Body of pancreas (tissue), 4 donors: Measurements from ENCODE around the gene FAM193B.

ENCODE experiments used
- POLR2A ChIP-seq, 3 donors: fragments of 450-650 bp; IDR thresholded peaks; one replicate each; pipeline ENCODE4 v1.6.1; 2016; ENCODE audit warnings: antibody characterized with exemption in 3 of 3, mild to moderate bottlenecking in 2 of 3
- TF ChIP-seq, protein P1 (sequence below), 7 experiments: fragments of 450-650 bp in 4 of 7; fragments of 200-600 bp in 3 of 7; sonication (generic) in 3 of 7; IDR thresholded peaks; one replicate each; pipeline ENCODE4 v1.5.1; 2016 to 2019; ENCODE audit warnings: antibody characterized with exemption in 7 of 7

DNA sequence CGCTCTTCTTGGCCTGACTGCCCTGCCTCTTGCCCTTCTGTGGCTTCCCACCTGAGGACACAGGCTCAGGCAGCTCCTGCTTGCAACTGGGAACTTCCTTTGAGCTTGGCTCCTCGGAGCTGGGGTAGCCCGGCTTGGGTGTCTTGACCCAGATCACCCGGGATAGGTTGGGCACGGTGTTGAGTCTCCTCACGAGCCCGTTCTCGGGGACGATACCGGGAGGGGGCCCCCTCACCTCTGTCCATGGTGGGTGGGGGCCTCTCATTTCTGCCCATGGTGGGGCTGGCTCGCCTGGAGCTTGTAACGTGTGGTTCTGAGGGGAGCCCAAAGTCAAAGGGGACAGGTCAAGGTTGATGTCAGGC, 29.8 kb downstream of the FAM193B start:
- TF ChIP-seq, protein P1, sequence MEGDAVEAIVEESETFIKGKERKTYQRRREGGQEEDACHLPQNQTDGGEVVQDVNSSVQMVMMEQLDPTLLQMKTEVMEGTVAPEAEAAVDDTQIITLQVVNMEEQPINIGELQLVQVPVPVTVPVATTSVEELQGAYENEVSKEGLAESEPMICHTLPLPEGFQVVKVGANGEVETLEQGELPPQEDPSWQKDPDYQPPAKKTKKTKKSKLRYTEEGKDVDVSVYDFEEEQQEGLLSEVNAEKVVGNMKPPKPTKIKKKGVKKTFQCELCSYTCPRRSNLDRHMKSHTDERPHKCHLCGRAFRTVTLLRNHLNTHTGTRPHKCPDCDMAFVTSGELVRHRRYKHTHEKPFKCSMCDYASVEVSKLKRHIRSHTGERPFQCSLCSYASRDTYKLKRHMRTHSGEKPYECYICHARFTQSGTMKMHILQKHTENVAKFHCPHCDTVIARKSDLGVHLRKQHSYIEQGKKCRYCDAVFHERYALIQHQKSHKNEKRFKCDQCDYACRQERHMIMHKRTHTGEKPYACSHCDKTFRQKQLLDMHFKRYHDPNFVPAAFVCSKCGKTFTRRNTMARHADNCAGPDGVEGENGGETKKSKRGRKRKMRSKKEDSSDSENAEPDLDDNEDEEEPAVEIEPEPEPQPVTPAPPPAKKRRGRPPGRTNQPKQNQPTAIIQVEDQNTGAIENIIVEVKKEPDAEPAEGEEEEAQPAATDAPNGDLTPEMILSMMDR (IDR thresholded peaks at IDR 0.05), result no peak
- TF ChIP-seq POLR2A (IDR thresholded peaks at IDR 0.05), result no peak
